ENCODE measurements around the gene FPR1.
"Not testable (repeated sequence)": the region's sequence is repeated elsewhere in the genome, so short reads cannot be mapped to it uniquely, and the experiment has no call there.

The FPR1 gene

DNA sequence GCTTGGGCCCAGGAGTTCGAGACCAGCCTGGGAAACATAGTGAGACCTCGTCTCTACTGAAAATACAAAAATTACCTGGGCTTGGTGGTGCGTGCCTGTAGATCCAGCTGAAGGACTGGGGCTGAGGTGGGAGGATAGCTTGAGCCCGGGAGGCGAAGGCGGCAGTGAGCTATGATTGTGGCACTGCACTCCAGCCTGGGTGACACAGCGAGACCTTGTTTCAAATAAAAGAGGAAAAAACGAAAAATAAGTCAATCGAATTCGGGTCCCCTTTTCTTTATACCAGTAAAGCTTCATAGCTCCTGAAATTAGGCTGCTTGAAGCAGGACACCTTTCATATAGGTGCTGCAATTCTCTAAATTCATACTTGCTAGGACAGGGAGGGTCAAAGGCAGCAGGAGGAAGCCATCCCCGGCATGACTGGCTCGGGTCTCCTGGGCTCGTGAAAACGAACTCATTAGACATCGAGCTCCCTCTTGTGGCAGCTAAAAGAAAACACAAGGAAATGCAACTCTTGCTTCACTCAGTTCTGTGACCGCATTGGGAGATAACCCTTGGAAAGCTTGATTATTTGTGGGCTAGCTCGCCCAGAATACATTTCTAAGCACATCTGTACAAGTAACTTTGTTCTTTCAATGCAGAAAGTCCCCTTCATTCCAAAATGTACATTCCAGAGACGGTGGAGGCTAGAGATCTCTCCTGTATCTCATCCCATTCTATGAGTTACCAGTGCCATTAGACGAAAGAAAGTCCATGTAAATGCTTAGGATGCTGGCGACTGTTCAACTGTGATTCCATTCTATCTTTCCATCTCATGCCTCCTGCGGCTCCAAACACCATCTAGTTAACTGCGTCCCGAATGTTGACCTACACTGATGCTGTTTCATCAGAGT is 26.1 kb upstream of the FPR1 start:
- peak; percentile 4 for DNase-seq

DNA sequence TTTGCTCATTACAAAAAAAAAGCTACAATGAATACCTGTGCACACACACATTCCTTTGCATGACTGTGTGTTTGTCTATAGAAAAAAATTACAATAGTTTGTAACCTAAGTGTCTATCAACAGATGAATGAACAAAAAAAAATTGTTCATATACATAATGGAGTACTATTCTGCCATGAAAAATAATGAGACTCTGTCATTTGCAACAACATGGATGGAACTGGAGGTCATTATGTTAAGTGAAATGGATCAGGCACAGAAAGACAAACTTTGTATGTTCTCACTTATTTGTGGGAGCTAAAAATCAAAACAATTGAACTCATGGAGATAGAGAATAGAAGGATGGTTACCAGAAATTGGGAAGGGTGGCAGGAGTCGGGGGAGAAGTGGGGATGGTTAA is 24.9 kb upstream of the FPR1 start:
- DNase-seq = not testable (repeated sequence)

DNA sequence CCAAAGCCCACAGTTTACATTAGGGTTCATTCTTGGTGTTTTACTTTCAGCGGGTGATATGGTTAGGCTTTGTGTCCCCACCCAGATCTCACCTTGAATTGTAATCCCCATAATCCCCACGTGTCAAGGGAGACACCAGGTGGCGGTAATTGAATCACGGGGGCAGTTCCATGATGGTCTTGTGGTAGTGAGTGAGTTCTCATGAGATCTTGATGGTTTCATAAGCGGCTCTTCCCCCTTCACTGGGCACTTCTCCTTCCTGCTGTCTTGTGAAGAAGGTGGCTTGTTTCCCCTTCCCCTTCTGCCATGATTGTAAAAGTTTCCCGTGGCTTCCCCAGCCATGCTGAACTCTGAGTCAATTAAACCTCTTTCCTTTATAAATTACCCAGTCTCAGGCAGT is 21.3 kb upstream of the FPR1 start:
- no peak for DNase-seq

DNA sequence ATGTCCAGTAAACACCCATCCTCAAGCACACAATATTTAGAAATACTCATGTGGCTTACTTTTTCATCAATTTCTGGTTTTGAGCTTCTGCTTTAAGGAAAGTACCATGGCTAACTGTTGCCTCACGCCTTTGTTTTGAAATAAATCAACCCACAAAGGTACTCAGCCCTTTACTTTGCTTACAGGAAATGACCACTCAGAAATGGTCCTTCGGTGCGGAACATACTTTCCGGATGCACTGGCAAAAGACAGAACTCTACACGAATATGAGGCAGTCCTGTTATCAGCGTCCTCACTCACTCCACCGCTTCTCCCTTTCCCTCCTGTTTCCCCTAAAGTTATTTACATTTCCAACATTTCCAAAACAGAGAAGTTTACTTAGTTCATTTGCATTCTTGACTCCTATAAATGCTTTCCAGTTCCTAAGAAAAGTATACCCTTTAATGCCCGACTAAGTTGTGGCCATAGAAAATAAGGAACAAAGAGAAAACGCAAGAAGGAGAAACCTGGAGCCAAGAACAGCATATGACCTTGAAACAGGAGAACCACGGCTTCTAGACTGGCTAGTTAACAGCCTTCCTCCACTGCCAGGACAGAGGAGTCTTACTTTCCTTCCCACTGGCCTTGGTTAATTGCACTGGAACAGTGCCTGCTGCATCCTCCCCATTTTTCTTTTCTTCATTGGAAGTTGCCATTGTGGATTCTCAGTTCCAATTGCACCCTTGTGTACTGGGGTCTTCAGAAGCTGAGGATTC is 19.9 kb upstream of the FPR1 start:
- no peak for DNase-seq

DNA sequence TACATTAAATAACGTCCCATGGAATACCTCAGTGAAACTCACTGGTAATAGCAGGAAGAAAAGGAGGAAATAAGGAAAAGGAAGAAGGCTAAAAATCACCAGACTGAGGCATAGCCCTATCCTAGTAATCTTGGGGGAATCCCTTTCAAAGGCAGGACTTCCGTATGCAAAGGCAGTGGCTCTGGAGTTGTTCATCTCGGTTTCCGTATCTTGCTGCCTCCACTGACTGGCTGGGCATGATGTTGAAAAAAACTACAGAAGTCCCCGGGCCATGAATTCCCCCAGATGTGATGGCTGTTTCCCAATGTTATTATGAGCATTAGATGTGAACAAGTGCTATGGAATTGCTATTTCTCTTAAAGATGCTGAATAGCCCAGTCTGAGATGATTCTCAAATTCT is 14.8 kb upstream of the FPR1 start:
- no peak for DNase-seq

DNA sequence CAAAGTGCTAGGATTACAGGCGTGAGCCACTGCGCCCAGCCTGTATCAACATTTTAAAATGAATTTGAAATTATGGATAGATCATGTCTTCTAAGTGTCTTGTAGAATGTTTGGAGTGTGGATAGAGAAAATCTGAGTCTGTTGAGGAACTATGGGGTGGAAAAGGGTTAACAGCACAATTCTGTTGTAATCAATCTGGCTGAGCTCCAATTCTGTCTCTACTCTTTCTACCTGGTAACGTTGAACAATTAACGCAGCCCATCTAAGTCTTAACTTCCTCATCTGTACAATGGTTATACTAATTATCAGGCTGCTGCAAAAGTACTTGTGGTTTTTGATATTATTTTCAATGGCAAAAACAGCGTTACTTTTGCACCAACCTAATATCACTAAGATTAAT is 13.4 kb upstream of the FPR1 start:
- no peak for DNase-seq

DNA sequence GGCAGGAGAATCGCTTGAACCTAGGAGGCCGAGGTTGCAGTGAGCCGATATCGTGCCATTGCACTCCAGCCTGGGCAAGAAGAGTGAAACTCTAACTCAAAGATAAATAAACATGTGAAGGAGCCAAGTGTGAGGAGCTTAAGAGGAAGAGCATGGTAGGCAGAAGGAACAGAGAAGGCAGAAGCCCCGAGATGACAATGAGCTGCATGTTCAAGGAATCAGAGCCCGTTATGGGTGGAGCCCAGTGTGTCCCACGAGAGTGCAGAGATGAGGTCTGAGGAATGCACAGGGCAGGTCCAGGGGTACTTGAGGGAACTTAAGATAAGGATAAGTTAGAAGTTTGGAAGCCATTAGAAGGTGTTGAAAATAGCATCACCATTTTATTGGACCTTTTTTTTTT is 10.0 kb upstream of the FPR1 start:
- no peak for DNase-seq

DNA sequence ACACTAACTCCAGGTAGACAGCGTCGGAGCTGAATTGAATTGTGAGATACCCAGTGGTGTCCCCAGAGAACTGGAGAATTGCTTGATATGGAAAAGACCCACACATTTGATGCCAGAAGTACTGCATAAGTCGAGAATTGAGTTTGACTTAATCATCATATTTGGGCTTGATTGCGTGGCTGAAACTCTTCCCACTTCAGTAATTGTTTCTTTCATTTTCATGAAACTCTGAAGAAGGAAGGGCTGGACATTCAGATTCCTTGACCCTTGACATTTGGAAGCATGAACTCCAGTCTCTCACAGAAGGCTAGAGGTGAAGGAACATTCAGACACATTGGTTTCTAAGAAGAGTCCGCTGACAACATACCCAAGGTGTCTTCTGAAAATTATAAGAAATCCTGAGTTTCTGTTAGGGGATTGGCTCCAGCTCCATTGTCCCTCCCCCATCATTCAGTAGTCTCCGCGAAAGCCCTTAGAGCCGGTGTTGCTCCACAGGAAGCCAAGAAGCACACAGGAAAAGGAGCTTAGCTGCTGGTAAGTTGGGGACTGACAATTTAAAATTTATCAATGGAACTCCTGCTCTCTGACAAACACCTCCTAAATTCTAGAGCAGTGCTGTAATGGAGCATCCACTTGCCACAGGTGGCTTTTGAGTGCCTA is 9.1 kb upstream of the FPR1 start, which contains the start of gene FPR2:
Gene FPR2, plus strand, starts transcription at position 484 of the 660 bp plus-strand sequence. CDS start 7,479 bp downstream, outside the sequence.
- no peak for DNase-seq

DNA sequence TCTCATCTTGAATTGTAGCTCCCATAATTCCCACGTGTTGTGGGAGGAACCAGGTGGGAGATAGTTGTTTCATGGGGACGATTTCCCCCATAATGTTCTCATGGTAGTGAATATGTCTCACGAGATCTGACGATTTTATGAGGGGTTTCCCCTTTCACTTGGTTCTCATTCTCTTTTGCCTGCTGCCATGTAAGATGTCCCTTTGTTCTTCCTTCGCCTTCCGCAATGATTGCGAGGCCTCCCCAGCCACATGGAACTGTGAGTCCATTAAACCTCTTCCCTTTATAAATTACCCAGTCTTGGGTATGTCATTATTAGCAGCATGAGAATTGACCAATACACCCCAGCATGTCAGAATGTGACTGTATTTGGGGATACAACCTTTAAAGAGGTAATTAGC is 3.9 kb upstream of the FPR1 start:
- DNase-seq = no peak

DNA sequence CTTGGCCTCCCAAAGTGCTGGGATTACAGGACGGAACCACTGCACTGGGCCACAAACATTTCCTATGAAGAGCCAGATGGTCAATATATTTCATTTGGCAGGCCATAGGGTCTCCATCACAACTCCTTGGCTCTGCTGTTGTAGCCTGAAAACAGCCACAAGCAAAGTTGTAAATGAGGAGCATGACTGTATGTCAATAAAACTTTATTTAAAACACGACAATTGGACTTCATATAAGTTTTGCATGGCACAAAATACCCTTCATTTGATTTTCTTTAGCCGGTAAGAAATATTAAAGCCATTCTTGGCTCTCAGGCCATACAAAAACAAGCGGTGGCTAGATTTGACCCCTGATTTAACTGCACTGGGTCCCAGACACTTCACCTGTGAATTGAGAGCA is 3.1 kb upstream of the FPR1 start:
- DNase-seq = no peak

DNA sequence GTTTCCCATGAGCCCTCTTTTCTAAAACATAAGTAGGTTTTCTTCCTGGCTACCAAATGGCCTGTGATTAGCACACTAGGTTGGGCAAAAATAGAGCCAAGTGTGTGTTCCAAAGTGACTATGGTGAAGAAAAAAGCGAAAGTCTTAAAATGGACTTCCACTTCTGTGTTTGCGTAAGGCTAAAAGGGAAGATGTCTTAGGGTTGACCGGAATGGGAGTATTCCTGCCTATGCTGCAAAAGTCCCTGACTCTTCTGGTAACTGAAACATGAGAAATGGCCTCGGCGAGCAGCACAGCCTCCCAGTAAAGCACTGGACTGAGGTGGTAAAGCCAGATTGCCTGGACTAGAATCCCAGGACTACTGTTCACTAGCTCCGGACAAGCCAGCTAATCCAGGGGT is 2.4 kb upstream of the FPR1 start:
- DNase-seq = no peak

DNA sequence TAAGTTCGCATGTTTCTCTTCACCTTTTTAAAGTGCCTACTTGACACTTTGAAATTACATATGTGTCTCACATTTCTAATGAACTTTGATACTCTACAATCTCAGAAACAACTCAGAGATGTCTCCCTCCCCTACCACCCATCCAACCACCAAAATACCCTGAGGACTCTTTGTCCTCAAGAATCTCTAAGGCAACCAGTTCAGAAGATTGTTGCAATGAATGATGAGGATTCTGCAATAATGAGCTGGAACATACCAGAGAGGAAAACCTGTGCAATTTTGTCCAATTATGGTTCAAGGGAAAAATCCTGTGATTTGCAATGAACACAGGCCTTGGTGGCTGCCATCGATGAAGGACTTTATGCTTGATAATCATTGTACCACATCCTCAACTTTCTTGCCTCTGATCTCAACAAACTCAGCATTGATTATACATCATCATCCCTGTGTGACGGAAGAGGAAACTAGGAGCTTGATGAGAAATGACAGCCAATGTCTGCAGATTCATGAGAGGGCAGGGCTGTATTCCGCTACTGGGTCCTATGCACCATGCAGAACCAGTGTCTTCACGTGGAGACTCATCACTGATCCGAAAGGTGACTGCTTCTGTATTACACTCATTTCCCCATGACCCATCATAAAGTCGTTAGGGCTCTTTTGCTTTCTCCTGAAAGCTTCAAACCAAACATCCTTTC is 1.1 kb downstream of the FPR1 start:
- DNase-seq = no peak

DNA sequence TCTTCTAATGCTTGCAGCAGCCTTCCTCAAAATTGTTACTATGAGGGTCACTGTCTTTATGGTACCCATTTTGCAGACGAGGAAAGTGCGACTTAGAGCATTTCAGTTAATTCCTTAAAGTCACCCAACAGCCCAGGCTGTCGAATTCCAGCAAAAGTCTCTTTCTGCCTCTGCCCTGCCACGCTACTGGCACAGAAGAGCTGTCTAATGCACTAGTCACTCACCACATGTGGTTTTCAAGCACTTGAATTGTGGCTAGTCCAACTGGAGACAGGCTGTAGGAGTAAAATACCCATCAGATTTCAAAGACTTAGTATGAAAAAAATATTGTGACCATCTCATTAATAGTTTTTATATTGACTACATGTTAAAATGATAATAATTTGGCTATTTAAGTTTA is 1.7 kb downstream of the FPR1 start:
- no peak for DNase-seq

DNA sequence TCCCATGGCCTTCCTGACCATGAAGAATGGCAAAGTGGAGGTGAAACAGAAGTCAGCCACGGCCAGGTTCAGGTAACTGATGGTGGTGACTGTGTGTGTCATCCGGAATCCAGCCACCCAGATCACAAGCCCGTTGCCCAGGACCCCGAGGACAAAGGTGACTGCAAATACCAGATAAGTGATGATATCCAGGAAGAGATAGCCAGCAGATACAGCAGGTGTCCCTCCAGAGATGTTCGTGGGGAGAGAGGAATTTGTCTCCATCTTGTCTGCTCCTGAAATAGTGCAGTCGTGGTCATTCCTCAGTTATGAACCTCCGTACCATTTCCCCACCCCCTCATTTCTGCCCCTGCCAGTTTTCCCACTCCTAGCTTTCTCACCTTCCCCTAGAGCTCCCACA is 4.9 kb downstream of the FPR1 start:
- DNase-seq = no peak

DNA sequence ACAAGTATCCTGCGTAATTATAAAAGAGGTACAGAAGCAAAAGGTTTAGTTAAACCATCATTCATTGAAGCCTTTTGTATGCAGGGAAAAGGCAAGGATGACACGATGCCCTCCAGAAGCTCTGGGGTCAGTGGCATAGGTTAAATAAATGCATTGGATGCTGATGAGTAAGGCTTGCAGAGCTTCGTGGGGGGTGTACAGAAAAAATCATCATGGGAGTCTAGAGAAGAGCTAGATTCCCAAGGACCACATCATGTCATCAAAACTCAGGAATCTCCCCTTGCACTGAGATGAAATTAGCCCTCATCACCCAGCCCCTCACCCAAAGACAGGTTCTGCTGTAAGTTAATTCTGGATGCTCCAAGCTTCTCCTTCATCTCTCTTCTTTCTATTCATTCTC is 8.3 kb downstream of the FPR1 start:
- no peak for DNase-seq

DNA sequence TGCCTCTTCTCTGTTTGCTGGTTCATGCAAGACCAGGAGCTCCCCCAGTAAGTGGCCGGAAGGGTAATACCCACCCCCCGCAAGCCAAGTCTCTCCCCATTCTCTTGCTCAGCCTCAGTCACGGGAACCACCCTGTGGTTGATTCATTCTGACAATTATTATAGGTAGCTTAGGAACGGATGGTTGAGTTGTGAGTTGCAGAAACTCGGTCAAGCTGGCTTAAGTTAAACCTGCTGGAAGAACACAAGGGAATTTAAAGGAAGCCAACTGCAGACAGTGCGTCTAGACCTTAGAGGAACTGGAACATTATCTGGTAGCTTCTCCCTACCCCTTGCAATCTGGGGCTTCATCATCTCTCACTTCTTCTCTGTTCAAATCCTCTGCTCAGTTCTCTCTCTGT is 8.9 kb downstream of the FPR1 start:
- no peak for DNase-seq

DNA sequence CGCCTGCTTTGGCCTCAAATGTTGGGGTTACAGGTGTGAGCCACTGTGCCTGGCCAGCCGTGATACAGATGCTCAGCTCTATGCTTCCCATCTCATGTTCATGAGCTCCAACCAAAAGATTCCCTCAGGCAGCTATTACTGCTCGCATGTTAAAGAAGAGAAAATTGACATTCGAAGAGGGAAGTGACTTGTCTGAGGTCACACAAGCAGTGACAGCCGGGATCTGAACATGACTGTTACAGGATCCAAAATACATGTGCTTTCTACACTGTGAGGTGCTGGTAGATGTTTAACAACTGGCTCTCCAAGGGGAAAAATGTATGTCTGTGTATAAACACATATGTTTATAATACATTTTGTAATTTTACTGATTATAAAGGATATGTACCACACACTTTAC is 11.3 kb downstream of the FPR1 start:
- DNase-seq = no peak

DNA sequence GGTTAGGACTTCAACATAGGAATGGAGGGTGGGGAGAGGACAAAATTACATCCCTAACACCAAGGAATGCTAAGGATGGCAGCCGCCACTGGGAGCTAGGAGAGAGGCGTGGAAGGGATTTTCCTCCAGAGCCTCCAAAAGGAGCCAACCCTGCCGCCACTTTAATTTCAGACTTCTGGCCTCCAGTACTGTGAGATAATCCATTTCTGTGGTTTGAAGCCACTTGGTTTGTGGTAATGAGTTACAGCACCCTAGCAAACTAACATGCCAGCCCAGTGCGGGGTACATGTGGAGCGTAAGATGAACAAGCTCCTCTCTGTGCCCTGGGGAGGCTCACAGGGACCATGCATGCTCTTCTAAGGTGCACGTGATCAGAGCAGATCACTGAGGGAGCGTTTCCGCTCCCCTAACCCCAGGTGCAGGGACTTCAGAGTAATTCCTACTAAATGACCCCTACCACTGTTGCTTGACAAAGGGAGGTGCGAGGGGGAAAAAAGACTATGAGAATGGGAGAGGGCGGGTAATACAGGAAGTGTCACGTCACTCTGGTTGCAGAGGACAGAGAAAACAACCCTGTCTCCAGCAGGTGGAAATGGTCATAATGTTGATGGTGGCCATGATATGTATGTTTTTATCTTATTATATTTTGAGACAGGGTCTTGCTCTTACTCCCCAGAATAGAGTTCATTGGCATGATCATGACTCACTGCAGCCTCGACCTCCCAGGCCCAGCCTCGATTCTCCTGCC is 12.0 kb downstream of the FPR1 start:
- no peak for DNase-seq

DNA sequence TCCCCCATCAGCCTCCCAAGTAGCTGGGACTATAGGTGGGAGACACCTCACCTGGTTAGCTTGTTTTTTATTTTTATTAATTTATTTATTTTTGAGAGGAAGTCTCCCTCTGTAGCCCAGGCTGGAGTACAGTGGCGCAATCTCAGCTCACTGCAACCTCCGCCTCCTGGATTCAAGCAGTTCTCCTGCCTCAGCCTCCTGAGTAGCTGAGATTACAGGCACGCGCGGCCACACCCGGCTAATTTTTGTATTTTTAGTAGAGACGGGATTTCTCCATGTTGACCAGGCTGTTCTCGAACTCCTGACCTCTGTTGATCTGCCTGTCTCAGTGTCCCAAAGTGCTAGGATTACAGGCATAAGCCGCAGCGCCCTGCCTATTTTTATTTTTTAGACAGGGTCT is 13.2 kb downstream of the FPR1 start:
- not testable (repeated sequence) for DNase-seq

DNA sequence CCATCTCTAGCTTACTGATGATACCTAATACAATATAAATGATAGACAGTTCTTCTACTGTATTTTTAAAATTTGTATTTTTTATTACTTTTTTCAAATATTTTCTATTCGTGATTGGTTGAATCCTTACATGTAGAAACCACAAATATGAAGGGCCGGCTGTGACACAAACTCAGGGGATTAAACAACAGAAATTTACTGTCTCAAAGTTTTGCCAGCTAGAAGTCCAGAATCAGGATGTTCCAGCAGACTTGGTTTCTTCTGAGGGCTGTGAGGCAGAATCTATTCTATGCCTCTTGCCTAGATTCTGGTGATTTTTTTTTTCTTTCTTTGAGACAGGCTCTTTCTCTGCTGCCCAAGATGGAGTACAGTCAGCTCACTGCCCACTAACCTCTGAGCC is 13.8 kb downstream of the FPR1 start:
- no peak for DNase-seq

DNA sequence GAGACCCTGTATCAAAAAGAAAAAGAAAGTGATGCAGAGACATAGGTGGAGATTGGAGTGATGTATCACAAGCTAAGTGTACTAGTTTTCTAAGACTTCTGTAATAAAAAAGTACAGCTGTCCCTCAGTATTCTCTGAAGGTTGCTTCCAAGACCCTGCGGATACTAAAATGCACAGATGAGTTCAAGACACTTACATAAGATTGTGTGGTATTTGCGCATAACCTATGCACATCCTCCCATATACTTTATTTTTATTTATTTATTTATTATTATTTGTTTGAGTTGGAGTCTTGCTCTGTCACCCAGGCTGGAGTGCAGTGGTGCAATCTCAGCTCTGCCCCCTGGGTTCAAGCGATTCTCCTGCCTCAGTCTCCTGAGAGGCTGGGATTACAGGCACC is 14.3 kb downstream of the FPR1 start:
- DNase-seq = no peak

DNA sequence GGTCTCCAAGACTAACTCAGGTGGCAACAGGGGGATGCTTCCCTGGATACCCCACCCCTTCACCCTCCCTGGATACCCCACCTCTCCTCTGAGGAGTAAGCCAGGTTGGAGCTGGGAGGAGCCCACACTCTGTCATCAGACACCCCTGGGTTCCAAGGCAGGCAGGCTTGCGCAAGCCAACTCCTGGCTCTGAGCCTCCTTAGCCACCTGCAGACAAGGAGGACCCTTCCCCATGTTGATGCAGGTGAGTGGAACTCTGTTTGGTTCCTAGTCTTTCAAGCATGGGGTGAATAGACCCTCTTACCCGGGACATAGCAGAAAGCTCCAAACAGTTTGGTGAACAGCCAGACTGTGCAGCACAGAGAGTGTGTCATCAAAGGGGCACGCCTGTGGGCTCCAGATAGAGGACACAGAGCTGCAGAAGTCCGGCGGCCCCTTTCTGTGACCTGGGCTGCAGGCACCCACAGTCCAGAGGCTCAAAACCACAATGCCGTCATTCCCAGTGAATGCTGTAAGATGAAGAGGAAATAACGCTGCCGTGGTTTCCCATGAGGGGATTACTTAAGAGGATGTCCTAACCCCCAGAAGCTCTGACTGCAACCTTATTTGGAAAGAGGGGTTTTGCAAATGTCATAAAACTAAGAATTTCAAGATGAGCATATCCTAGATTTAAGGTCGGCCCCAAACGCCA is 15.8 kb downstream of the FPR1 start:
- DNase-seq = no peak
